OCI-LY3 (cell line): ENCODE measurements around the gene MYD88.
A peak's percentile ranks its signal among the peaks of the same experiment; 100 is the strongest.

Experiments used
- H2AFZ ChIP-seq: fragments of 200-600, 300-600 bp; shearing (Covaris generic); 2 replicates; pipeline ENCODE4 v1.6.0; 2014; ENCODE audit warnings: antibody characterized with exemption, low read depth, low read length
- H3K27ac ChIP-seq: fragments of 200-600, 300-600 bp; sonication (generic); 2 replicates; pipeline ENCODE4 v1.5.1; 2014; ENCODE audit warnings: mild to moderate bottlenecking, low read length, moderate library complexity, mixed read lengths
- H3K27me3 ChIP-seq: fragments of 200-600, 300-600 bp; sonication (generic); 2 replicates; pipeline ENCODE4 v1.6.1; 2014; ENCODE audit warnings: low read depth, low read length, mixed read lengths
- H3K36me3 ChIP-seq: fragments of 200-600, 300-600 bp; sonication (generic); replicated peaks from 2 replicates; pipeline ENCODE3; 2014; ENCODE audit warnings: low read depth, low read length, mixed read lengths
- H3K4me1 ChIP-seq: fragments of 300-600, 200-600 bp; sonication (generic); 2 replicates; pipeline ENCODE4 v1.6.1; 2014; ENCODE audit warnings: low read length, mixed read lengths
- H3K4me2 ChIP-seq: fragments of 200-600, 300-600 bp; sonication (generic); 2 replicates; pipeline ENCODE4 v1.6.1; 2014; ENCODE audit warnings: low read length, mixed read lengths
- H3K4me3 ChIP-seq: fragments of 300-600, 200-600 bp; sonication (generic); 2 replicates; pipeline ENCODE4 v1.5.1; 2014; ENCODE audit warnings: antibody characterized with exemption, mild to moderate bottlenecking, low read length, moderate library complexity
- H3K79me2 ChIP-seq: fragments of 300-600, 200-600 bp; shearing (Covaris generic); 2 replicates; pipeline ENCODE4 v1.6.1; 2014; ENCODE audit warnings: mild to moderate bottlenecking, low read length, mixed read lengths
- H3K9ac ChIP-seq: fragments of 300-600, 200-600 bp; shearing (Covaris generic); 2 replicates; pipeline ENCODE4 v1.6.0; 2014; ENCODE audit warnings: mild to moderate bottlenecking, low read length, moderate library complexity
- H3K9me3 ChIP-seq: fragments of 200-600, 300-600 bp; shearing (Covaris generic); 2 replicates; pipeline ENCODE4 v1.6.1; 2014; ENCODE audit warnings: low read length, mixed read lengths; ENCODE audit not compliant: insufficient read depth
- H4K20me1 ChIP-seq: fragments of 200-600, 300-600 bp; sonication (generic); 2 replicates; pipeline ENCODE4 v1.6.1; 2016; ENCODE audit warnings: low read length, mixed read lengths; ENCODE audit not compliant: insufficient read depth
- EZH2phosphoT487 ChIP-seq: fragments of 200-600 bp; shearing (Covaris generic); IDR thresholded peaks from 2 replicates; pipeline ENCODE4 v1.6.1; 2018; ENCODE audit warnings: antibody characterized with exemption, mixed run types, low read depth
- TF ChIP-seq, protein P1 (sequence below): fragments of 200-600, 300-600 bp; sonication (generic); IDR thresholded peaks from 2 replicates; pipeline ENCODE4 v1.5.1; 2014; ENCODE audit warnings: antibody characterized with exemption, low read length, low read depth

Gene MYD88

DNA sequence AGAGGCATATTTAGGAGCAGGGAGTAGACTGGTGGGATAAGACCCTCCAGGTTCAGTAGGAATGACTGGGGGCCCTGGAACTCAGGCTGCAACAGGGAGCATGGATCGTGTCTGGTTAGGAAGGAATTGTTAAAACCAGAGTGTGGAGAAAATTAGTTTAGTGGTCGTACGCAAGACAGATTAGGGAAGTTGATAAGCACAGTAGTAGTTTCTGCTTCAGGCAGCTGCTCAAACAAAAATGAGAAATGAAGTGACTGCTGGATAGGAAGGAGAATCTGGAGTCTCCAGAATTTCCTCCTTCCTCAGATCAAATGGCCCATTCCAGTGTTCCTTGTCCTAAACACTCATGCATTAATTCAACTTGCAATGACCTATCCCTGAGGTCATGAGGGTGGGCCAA is 11.2 kb downstream of the MYD88 start:
- peak overlapping the region; percentile 58; the same call in 1 of the 2 replicates for H2AFZ ChIP-seq
- H4K20me1 ChIP-seq: no peaks in the 10 kb centered on the region
- TF ChIP-seq, protein P1, sequence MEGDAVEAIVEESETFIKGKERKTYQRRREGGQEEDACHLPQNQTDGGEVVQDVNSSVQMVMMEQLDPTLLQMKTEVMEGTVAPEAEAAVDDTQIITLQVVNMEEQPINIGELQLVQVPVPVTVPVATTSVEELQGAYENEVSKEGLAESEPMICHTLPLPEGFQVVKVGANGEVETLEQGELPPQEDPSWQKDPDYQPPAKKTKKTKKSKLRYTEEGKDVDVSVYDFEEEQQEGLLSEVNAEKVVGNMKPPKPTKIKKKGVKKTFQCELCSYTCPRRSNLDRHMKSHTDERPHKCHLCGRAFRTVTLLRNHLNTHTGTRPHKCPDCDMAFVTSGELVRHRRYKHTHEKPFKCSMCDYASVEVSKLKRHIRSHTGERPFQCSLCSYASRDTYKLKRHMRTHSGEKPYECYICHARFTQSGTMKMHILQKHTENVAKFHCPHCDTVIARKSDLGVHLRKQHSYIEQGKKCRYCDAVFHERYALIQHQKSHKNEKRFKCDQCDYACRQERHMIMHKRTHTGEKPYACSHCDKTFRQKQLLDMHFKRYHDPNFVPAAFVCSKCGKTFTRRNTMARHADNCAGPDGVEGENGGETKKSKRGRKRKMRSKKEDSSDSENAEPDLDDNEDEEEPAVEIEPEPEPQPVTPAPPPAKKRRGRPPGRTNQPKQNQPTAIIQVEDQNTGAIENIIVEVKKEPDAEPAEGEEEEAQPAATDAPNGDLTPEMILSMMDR: no peak
- TF ChIP-seq EZH2phosphoT487: no peak
- H3K9me3 ChIP-seq: peaks cover 21% of the 10 kb centered on the region
- no peaks in the 10 kb centered on the region for H3K79me2 ChIP-seq
- peak overlapping the region; percentile 41 for H3K4me3 ChIP-seq
- H3K4me2 ChIP-seq: peak overlapping the region; percentile 68
- H3K9ac ChIP-seq: peak overlapping the region; percentile 40; the same call in 1 of the 2 replicates
- no peaks in the 10 kb centered on the region for H3K27me3 ChIP-seq
- peaks cover 13% of the 10 kb centered on the region for H3K36me3 ChIP-seq
- peak overlapping the region; percentile 78 for H3K27ac ChIP-seq
- peaks cover 70% of the 10 kb centered on the region for H3K4me1 ChIP-seq

DNA sequence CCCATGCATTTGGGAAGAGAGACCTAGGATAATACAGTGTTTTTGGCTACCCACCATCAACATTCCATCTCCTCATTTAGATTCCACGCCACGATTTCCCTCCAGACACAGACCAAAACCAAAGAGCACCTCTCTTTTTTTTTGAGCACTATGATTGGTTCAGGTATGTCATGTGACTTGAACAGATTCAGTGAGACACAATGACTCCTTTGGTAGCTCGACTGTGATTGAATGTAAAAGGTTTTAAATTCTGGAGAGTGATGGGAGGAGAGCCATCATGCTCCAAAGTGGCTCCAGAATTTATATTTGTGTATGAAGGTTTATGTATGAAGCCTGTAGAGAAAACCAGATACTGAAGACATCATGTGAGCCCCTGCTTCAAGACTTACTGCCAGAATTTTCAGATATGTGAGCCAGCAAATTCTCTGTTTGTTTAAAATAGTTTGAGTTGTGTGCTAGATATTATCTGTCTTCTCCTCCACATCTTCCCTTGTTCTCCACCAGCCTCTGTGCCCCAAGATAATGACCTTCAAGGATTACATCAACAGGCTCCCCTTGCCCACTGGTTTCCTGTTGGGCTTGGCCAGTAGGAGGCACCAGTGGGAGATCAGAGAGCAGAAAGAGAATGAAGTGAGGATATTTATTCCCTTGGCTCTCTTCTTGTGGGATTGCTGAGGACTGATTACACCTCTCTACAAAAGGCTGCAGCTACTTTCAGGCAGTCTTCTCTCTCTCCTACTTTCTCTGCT is 12.5 kb downstream of the MYD88 start:
- TF ChIP-seq, protein P1: peak; percentile 44
- TF ChIP-seq EZH2phosphoT487: no peak
- Histone ChIP-seq H3K36me3 (peaks cover 10% of the 10 kb centered on the region), H3K4me3 (no peak overlapping the region), H3K9me3 (peaks cover 19% of the 10 kb centered on the region), H3K4me1 (peaks cover 82% of the 10 kb centered on the region), H4K20me1 (no peaks in the 10 kb centered on the region), H3K4me2 (peak overlapping the region; percentile 25; the same call in 1 of the 2 replicates), H3K27ac (0 out of 2 replicates have a peak overlapping the region, but pooled peaks have one; percentile 27), H2AFZ (0 out of 2 replicates have a peak overlapping the region, but pooled peaks have one; percentile 44), H3K27me3 (no peaks in the 10 kb centered on the region), H3K9ac (no peak overlapping the region), H3K79me2 (no peaks in the 10 kb centered on the region)

- H3K4me2 ChIP-seq: peak overlapping the region; percentile 25
- H3K4me3 ChIP-seq: no peak overlapping the region
- TF ChIP-seq, protein P1: no peak
- TF ChIP-seq EZH2phosphoT487: no peak
- H3K79me2 ChIP-seq: no peaks in the 10 kb centered on the region
- no peaks in the 10 kb centered on the region for H3K27me3 ChIP-seq
- peaks cover 2% of the 10 kb centered on the region for H3K36me3 ChIP-seq
- peaks cover 11% of the 10 kb centered on the region; the same call in 1 of the 2 replicates for H3K9me3 ChIP-seq
- H4K20me1 ChIP-seq: no peaks in the 10 kb centered on the region
- peak overlapping the region; percentile 27 for H3K27ac ChIP-seq
- H2AFZ ChIP-seq: peak overlapping the region; percentile 44
- H3K4me1 ChIP-seq: peaks cover 85% of the 10 kb centered on the region
- H3K9ac ChIP-seq: no peak overlapping the region
Observed at GRCh38 chr3:38151667-38152265, 13.3 kb downstream of the MYD88 start.

DNA sequence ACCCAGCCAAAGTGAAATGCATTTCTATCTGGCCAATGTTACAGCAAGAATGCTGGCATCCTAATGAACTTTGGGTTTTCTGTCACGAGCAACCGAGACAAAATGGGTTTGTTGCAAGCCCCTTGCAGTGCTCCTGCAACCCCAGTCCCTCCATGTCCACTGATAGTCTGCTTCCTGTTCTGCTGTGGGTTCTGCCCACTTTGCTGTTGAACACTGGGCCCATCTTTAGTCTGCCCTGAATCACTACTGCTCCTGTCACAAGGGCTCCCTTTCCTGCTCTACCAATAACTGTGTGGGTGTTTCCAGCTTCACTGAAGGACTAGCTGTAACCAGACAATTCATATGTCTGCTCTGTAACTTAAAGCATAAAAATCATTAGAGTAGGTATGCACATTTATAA is 14.1 kb downstream of the MYD88 start:
- Histone ChIP-seq H3K9me3 (peaks cover 3% of the 10 kb centered on the region; the same call in 1 of the 2 replicates), H3K27ac (no peak overlapping the region), H3K9ac (no peak overlapping the region), H3K4me3 (no peak overlapping the region), H3K4me1 (peaks cover 90% of the 10 kb centered on the region), H3K4me2 (no peak overlapping the region), H3K79me2 (no peaks in the 10 kb centered on the region), H3K27me3 (no peaks in the 10 kb centered on the region), H2AFZ (no peak overlapping the region), H3K36me3 (no peaks in the 10 kb centered on the region), H4K20me1 (no peaks in the 10 kb centered on the region)
- TF ChIP-seq EZH2phosphoT487: no peak
- TF ChIP-seq, protein P1: no peak
